Adipocyte (in vitro differentiated cells): ENCODE measurements around the gene LKAAEAR1.

Source experiments
- DNase-seq: peaks from one replicate; pipeline ENCODE4 v3.0.0-alpha.2; 2015; ENCODE audit warnings: low read depth
- H3K27me3 ChIP-seq: replicated peaks from 2 replicates; pipeline ENCODE4 v1.7.0; 2013; ENCODE audit warnings: mild to moderate bottlenecking, low read length, moderate library complexity; ENCODE audit not compliant: control insufficient read depth, insufficient read depth
- H3K36me3 ChIP-seq: 2 replicates; pipeline ENCODE4 v1.7.0; 2013; ENCODE audit warnings: low read length, mild to moderate bottlenecking, moderate library complexity; ENCODE audit not compliant: control insufficient read depth, insufficient read depth, severe bottlenecking
- H3K4me1 ChIP-seq: 2 replicates; pipeline ENCODE4 v1.7.0; 2013; ENCODE audit warnings: mild to moderate bottlenecking, low read length, moderate library complexity; ENCODE audit not compliant: control insufficient read depth, insufficient read depth
- H3K4me3 ChIP-seq: 2 replicates; pipeline ENCODE4 v1.7.0; 2013; ENCODE audit warnings: mild to moderate bottlenecking, low read length, moderate library complexity
- H3K9ac ChIP-seq: 2 replicates; pipeline ENCODE4 v1.7.0; 2013; ENCODE audit warnings: mild to moderate bottlenecking, low read length, moderate library complexity
- H3K9me3 ChIP-seq: 2 replicates; pipeline ENCODE4 v1.7.0; 2013; ENCODE audit warnings: mild to moderate bottlenecking, low read length, moderate library complexity; ENCODE audit not compliant: control insufficient read depth

The LKAAEAR1 gene

DNA sequence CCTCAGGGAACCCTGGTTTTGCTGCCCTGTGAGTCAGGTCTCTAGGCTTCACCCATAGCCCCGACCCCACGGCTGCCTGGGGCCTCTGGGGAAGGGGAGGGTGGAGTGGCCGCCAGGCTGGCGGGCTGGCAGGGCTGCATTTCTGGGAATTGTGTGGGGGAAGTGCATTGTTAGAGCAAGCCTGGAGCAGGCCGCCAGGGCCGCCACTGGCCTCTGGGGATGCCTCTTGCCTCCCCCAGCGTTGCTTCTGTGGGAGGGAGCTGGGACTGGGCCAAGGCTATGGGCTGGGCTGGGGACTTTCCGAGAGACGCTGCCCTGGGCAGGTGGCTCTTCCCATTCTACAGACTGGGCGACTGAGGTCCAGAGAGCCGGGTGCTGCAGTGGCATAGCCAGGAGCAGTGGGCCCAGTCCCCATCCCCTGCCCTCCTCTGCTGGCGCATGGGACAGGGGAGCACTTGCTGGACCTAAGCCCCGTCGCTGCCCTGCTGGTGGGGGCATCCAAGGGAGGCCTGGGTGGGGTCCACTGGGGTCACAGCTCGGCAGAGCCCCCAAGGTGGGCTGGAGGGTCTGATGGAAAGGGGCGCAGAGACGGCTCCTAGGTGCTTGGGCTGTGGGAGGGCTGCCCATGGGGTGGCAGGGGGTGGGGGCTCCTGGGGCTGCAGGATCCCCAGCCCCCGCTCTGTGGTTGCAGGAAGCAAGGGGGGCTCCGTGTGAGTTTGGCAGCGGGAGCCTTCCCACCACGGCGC, 28.1 kb downstream of the LKAAEAR1 start:
- H3K9ac ChIP-seq: no peak overlapping the region
- H3K9me3 ChIP-seq: no peaks in the 10 kb centered on the region
- no peak overlapping the region for H3K4me3 ChIP-seq
- peaks cover 31% of the 10 kb centered on the region for H3K27me3 ChIP-seq
- no peak for DNase-seq
- H3K36me3 ChIP-seq: no peaks in the 10 kb centered on the region
- peaks cover 26% of the 10 kb centered on the region for H3K4me1 ChIP-seq

DNA sequence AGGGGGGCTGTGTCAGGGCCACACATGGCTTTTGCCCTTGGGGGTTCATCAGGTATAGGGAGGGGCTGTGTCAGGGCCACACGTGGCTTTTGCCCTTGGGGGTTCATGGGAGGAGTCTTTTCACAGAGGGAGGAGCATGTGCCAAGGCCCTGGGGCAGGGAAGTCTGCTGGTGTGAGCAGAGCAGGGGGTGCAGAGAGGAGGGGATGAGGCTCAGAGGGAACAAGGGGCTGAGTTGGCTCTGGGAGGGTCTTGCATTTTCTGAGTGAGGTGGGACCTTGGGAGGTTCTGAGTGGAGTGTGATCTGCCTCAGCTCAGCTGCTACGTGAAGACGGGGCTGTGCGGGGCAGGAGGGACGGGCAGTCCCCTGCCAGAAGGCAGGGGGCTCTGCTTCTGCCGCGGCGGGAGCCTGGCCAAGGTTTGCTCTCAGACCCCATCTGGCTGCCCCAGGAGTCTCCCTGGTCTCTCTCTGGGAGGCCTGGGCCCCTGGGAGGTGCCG, 28.8 kb downstream of the LKAAEAR1 start:
- Histone ChIP-seq H3K36me3 (no peaks in the 10 kb centered on the region), H3K27me3 (peaks cover 36% of the 10 kb centered on the region), H3K4me1 (peaks cover 26% of the 10 kb centered on the region), H3K9me3 (no peaks in the 10 kb centered on the region), H3K4me3 (no peak overlapping the region), H3K9ac (no peak overlapping the region)
- no peak for DNase-seq

GRCh38 chr20:64053841-64054661, 30.1 kb downstream of the LKAAEAR1 start:
- no peak for DNase-seq
- H3K27me3 ChIP-seq: peaks cover 43% of the 10 kb centered on the region
- H3K4me3 ChIP-seq: no peak overlapping the region

DNA sequence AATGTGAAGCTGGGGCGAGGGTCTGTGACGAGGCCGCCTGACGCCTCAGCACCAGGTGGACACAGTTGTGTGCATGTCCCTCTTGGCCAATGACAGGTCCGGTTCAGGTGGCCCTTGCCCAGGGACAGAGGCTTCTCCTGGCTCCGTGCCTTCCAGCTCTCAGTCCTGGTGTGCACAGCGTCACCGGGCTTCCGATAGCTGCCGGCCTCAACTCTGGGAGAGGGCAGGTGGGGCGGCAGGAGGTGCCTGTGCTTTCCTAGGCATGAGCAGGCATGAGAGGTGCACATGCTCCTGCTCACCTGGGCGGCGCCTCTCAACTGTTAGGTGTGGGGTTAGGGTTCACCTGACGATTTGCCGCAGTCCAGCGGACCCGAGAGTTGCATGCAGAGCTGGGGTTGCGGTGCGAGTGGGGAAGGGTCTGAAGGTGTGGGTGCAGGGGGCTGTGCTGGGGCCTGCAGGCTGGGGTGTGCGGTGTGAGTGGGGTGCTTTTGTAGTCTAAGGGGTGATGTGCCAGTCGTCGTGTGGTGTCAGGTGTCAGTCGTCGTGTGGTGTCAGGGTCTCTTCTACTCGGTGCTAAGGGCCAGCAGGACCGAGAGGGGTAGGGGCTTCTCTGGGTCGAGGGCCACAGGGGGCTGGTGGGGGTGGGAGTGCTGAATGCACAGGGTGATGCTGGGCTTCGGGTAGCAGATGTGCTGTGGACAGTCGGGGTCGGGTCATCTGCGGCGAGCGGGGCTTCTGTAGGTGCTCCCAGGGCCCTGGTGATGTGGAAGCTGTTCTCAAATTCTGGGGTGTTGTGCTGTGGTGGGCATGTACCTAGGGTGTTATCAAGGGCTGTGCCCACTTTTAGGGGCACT, 31.0 kb downstream of the LKAAEAR1 start:
- Histone ChIP-seq H3K27me3 (peaks cover 43% of the 10 kb centered on the region), H3K9ac (no peak overlapping the region), H3K9me3 (no peaks in the 10 kb centered on the region), H3K4me3 (no peak overlapping the region), H3K4me1 (peaks cover 26% of the 10 kb centered on the region), H3K36me3 (no peaks in the 10 kb centered on the region)
- DNase-seq: no peak

More at GRCh38 chr20:64053841-64054661, 30.1 kb downstream of the LKAAEAR1 start:
- Histone ChIP-seq H3K36me3 (no peaks in the 10 kb centered on the region), H3K4me1 (peaks cover 26% of the 10 kb centered on the region), H3K9me3 (no peaks in the 10 kb centered on the region), H3K9ac (peak overlapping the region; percentile 16)

DNA sequence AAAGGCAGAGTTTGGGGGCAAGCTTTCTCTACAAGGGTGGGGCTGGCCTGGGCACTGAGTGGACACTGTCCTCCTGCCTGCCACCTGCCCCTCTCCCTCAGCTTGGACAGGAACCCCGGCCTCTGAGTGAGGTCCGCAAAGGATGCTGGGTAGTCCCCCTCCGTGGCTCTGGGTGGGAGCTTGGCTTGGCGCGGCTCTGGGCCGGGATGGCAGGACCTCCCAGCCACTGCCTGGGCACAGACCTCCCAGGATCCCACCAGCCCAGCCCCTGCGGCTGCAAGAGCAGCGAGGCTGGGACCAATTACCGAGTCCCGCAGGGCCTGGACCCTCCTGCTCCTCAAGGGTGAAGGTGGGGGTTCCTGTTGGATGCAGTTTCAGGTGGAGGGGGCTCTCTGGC, 31.9 kb downstream of the LKAAEAR1 start:
- Histone ChIP-seq H3K36me3 (no peaks in the 10 kb centered on the region), H3K4me3 (no peak overlapping the region), H3K9ac (no peak overlapping the region), H3K27me3 (peaks cover 43% of the 10 kb centered on the region), H3K9me3 (no peaks in the 10 kb centered on the region), H3K4me1 (peaks cover 26% of the 10 kb centered on the region)
- DNase-seq: no peak

DNA sequence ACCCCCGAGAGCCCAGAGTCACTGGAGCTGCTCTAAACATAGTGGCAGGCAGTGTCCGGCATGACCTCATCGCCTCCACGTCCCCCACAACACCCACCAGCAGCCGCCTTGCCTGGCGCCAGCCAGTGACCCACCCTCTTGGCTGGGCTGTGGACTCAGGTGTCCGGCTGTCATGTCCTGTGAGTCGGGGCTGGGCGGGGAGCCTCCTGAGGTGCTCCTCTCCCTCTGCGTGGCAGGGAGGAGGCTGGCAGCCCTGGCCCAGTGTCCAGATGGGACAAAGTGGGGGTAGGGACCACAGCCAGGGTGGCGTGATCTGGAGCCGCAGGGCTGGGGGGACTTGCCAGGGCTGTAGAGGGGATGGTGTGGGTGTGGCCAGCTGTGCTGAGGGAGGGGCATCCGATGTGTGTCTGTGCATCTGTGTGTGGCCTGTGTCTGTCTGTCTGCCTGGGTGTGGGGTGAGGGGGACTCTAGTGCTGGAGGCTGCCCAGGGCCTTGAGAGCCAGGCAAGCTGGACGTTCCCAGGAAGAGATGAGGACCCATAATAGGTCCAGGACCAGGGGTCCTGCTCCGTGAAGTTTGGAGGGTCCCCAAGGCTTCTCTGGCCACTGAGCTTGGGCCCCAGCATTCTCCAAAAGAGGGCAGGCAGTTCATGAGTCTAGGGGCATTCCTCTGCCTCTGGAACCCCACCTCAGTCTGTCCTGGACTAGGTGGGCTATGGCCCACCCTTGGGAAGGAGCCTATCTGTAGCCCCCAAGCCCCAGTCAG, 32.5 kb downstream of the LKAAEAR1 start:
- H3K9me3 ChIP-seq: no peaks in the 10 kb centered on the region
- H3K27me3 ChIP-seq: peaks cover 41% of the 10 kb centered on the region
- H3K4me1 ChIP-seq: peaks cover 24% of the 10 kb centered on the region
- no peak overlapping the region for H3K9ac ChIP-seq
- H3K4me3 ChIP-seq: no peak overlapping the region
- DNase-seq: no peak
- H3K36me3 ChIP-seq: no peaks in the 10 kb centered on the region

GRCh38 chr20:64051033-64051452, 33.2 kb downstream of the LKAAEAR1 start:
- peaks cover 46% of the 10 kb centered on the region for H3K27me3 ChIP-seq
- no peaks in the 10 kb centered on the region for H3K9me3 ChIP-seq
- H3K4me3 ChIP-seq: no peak overlapping the region
- H3K36me3 ChIP-seq: no peaks in the 10 kb centered on the region
- no peak for DNase-seq
- no peak overlapping the region for H3K9ac ChIP-seq
- peaks cover 21% of the 10 kb centered on the region for H3K4me1 ChIP-seq

DNA sequence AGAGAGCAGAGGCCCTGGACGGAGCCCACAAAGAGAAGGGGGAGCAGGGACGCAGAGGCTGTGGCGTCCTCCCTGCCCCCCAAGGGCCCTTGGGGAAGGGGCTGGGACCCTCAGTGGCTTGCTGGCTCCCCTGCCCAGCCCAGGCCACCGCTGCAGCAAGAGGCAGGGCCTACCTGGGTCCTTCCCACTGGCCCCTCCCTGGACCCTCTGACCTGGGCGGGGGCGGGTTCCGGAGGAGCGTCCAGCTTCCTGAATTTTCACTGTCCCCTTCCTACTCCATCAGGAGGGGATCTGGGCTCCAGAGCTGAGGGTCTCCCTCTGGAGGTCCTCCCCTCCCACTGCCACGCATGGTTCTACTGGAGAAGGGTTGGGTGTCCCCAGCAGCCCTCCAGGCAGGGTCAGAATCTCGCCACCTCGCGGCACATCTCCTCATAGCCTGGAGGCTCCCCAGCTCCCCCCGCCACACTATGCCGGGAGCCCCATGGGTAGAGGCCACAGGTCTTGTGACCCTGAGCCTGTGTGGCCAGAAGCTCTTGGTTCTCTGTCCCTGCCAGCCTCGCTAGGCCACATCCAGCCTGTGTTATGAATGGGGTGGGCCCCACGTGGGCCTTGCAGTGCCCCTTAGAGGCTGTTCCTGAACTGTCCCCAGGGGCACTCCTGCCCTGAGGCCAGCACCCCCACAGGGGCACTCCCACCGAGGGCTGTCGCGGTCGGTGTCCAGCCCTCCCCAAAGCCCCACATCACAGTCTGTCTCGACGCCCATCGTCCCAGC, 33.8 kb downstream of the LKAAEAR1 start:
- no peak for DNase-seq
- Histone ChIP-seq H3K27me3 (peaks cover 52% of the 10 kb centered on the region), H3K9ac (no peak overlapping the region), H3K9me3 (no peaks in the 10 kb centered on the region), H3K4me1 (peaks cover 15% of the 10 kb centered on the region), H3K4me3 (no peak overlapping the region), H3K36me3 (no peaks in the 10 kb centered on the region)

DNA sequence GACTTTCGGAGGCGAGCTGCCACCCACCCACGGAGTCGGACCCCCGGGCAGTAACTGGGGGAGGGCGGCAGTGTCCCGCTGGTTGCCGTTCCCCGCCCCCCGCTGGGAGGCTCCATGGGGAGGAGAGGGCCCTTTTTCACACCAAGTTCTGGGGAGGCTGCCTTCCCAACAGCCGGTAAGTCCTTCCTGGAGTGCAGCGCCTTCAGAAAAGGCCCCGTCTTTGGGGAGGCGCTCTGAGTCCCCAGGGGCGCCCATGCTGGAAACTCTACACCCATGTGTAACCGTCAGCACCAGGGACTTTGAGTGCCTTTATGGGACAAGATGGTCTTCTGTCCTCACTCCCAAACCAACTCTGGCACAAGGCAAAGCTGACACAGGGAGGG, 34.3 kb downstream of the LKAAEAR1 start:
- DNase-seq: no peak
- no peak overlapping the region for H3K4me3 ChIP-seq
- peaks cover 52% of the 10 kb centered on the region for H3K27me3 ChIP-seq
- peaks cover 10% of the 10 kb centered on the region for H3K4me1 ChIP-seq
- H3K36me3 ChIP-seq: no peaks in the 10 kb centered on the region
- H3K9ac ChIP-seq: no peak overlapping the region
- H3K9me3 ChIP-seq: no peaks in the 10 kb centered on the region
